DND-41 (cell line): Measurements from ENCODE around the gene HFM1.

Experiments used
- CTCF ChIP-seq: IDR thresholded peaks from 2 replicates; pipeline ENCODE4 v1.5.1; 2012; ENCODE audit warnings: borderline replicate concordance, low read length, moderate library complexity, mild to moderate bottlenecking; ENCODE audit not compliant: poor library complexity, severe bottlenecking; ENCODE audit errors: extremely low read depth
- EZH2 ChIP-seq: IDR thresholded peaks from 3 replicates; pipeline ENCODE4 v1.6.1; 2012; ENCODE audit warnings: borderline replicate concordance, low read depth, mild to moderate bottlenecking, moderate library complexity, low read length, inconsistent platforms; ENCODE audit not compliant: severe bottlenecking

GRCh38 chr1:91398291-91398690 lies 6.3 kb downstream of the HFM1 start:
- TF ChIP-seq CTCF = no peak
- TF ChIP-seq EZH2 = no peak
